C4-2B (cell line): ENCODE data around the gene MYLK4.

Experiments
- ZFX ChIP-seq: fragments of 450-650 bp; IDR thresholded peaks from 2 replicates; pipeline ENCODE4 v1.6.1; 2017
- TF ChIP-seq, protein P1 (sequence below): fragments of 450-650 bp; conservative IDR thresholded peaks from 2 replicates; pipeline ENCODE4 v1.5.1; 2017; ENCODE audit warnings: mild to moderate bottlenecking

GRCh38 chr6:2755456-2755855 is 4.7 kb upstream of the MYLK4 start:
- TF ChIP-seq, protein P1, sequence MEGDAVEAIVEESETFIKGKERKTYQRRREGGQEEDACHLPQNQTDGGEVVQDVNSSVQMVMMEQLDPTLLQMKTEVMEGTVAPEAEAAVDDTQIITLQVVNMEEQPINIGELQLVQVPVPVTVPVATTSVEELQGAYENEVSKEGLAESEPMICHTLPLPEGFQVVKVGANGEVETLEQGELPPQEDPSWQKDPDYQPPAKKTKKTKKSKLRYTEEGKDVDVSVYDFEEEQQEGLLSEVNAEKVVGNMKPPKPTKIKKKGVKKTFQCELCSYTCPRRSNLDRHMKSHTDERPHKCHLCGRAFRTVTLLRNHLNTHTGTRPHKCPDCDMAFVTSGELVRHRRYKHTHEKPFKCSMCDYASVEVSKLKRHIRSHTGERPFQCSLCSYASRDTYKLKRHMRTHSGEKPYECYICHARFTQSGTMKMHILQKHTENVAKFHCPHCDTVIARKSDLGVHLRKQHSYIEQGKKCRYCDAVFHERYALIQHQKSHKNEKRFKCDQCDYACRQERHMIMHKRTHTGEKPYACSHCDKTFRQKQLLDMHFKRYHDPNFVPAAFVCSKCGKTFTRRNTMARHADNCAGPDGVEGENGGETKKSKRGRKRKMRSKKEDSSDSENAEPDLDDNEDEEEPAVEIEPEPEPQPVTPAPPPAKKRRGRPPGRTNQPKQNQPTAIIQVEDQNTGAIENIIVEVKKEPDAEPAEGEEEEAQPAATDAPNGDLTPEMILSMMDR: no peak
- TF ChIP-seq ZFX: no peak
